Type B pancreatic cell (in vitro differentiated cells): ENCODE measurements around the gene ZNF597. TPM values are rescaled to one million over a fixed set of nuclear protein-coding genes. Genes with fewer than 3 reads are reported as not detected.

ENCODE experiments used
- DNase-seq: peaks from one replicate; pipeline ENCODE4 v3.0.0; 2021; ENCODE audit warnings: mixed read lengths; ENCODE audit not compliant: unreplicated experiment; ENCODE audit errors: extremely low spot score
- H3K27ac Mint-ChIP-seq: 2 replicates; pipeline ENCODE4 v1.8.0; 2021; ENCODE audit warnings: mild to moderate bottlenecking, mixed read lengths
- H3K27me3 Mint-ChIP-seq: 2 replicates; pipeline ENCODE4 v1.8.0; 2021; ENCODE audit warnings: mixed read lengths
- H3K36me3 Mint-ChIP-seq: 2 replicates; pipeline ENCODE4 v1.8.0; 2021; ENCODE audit warnings: mixed read lengths
- H3K4me1 Mint-ChIP-seq: one replicate; pipeline ENCODE4 v1.8.0; 2021; ENCODE audit warnings: mixed read lengths; ENCODE audit not compliant: unreplicated experiment
- H3K4me3 Mint-ChIP-seq: 2 replicates; pipeline ENCODE4 v1.8.0; 2021; ENCODE audit warnings: mild to moderate bottlenecking, mixed read lengths
- H3K9me3 Mint-ChIP-seq: 2 replicates; pipeline ENCODE4 v1.8.0; 2021; ENCODE audit warnings: mixed read lengths
- CTCF ChIP-seq: fragments of 200-600 bp; sonication (generic); conservative IDR thresholded peaks from 2 replicates; pipeline ENCODE4 v1.5.0; 2021; ENCODE audit warnings: antibody characterized with exemption, mild to moderate bottlenecking
- total RNA-seq: library from RNA; stranded (reverse); gene quantifications from 2 replicates; pipeline ENCODE4 v1.2.1, GENCODE V29; 2021; ENCODE audit warnings: low replicate concordance

The ZNF597 gene
- total RNA-seq, 1 donor from 2014 or later = 2.2 TPM

- no peak for TF ChIP-seq CTCF
- H3K4me1 Mint-ChIP-seq = peaks cover 6% of the 10 kb centered on the region
- H3K4me3 Mint-ChIP-seq = no peak overlapping the region
- no peaks in the 10 kb centered on the region for H3K9me3 Mint-ChIP-seq
- H3K36me3 Mint-ChIP-seq = peaks cover 31% of the 10 kb centered on the region
- no peak for DNase-seq
- H3K27me3 Mint-ChIP-seq = no peaks in the 10 kb centered on the region
- no peak overlapping the region for H3K27ac Mint-ChIP-seq
Measured at GRCh38 chr16:3481696-3482658, 38.7 kb upstream of the ZNF597 start.

GRCh38 chr16:3480901-3481695 is 37.8 kb upstream of the ZNF597 start:
- H3K4me3 Mint-ChIP-seq = no peak overlapping the region
- no peak overlapping the region for H3K27ac Mint-ChIP-seq
- H3K27me3 Mint-ChIP-seq = no peaks in the 10 kb centered on the region
- peaks cover 6% of the 10 kb centered on the region for H3K4me1 Mint-ChIP-seq
- peaks cover 31% of the 10 kb centered on the region for H3K36me3 Mint-ChIP-seq
- H3K9me3 Mint-ChIP-seq = no peaks in the 10 kb centered on the region
- TF ChIP-seq CTCF = no peak
- DNase-seq = no peak

- TF ChIP-seq CTCF = no peak
- Mint-ChIP-seq H3K27ac (no peak overlapping the region), H3K4me3 (no peak overlapping the region), H3K4me1 (peaks cover 6% of the 10 kb centered on the region), H3K9me3 (no peaks in the 10 kb centered on the region), H3K27me3 (no peaks in the 10 kb centered on the region), H3K36me3 (peaks cover 31% of the 10 kb centered on the region)
- no peak for DNase-seq
Measured at GRCh38 chr16:3479654-3480216, 36.4 kb upstream of the ZNF597 start.

- no peak for TF ChIP-seq CTCF
- H3K27ac Mint-ChIP-seq = peak overlapping the region; percentile 84
- H3K27me3 Mint-ChIP-seq = no peaks in the 10 kb centered on the region
- peaks cover 6% of the 10 kb centered on the region for H3K4me1 Mint-ChIP-seq
- H3K4me3 Mint-ChIP-seq = no peak overlapping the region
- H3K36me3 Mint-ChIP-seq = peaks cover 23% of the 10 kb centered on the region
- H3K9me3 Mint-ChIP-seq = no peaks in the 10 kb centered on the region
- DNase-seq = no peak
Measured at GRCh38 chr16:3478242-3478925, 35.1 kb upstream of the ZNF597 start.

GRCh38 chr16:3476409-3476808 is 33.1 kb upstream of the ZNF597 start:
- no peak overlapping the region for H3K4me3 Mint-ChIP-seq
- peaks cover 17% of the 10 kb centered on the region for H3K36me3 Mint-ChIP-seq
- H3K27me3 Mint-ChIP-seq = no peaks in the 10 kb centered on the region
- TF ChIP-seq CTCF = no peak
- H3K9me3 Mint-ChIP-seq = no peaks in the 10 kb centered on the region
- H3K4me1 Mint-ChIP-seq = peaks cover 6% of the 10 kb centered on the region
- H3K27ac Mint-ChIP-seq = no peak overlapping the region
- no peak for DNase-seq
